Measurements from ENCODE around the gene MRPS27. TPM values are rescaled to one million over a fixed set of nuclear protein-coding genes. Genes with fewer than 3 reads are reported as not detected.
A peak's percentile ranks its signal among the peaks of the same experiment; 100 is the strongest.

MRPS27 gene
- polyA plus RNA-seq, 2 of the 4 experiments (the other 2 are of a cell fraction) = 81.0 to 141 TPM

DNA sequence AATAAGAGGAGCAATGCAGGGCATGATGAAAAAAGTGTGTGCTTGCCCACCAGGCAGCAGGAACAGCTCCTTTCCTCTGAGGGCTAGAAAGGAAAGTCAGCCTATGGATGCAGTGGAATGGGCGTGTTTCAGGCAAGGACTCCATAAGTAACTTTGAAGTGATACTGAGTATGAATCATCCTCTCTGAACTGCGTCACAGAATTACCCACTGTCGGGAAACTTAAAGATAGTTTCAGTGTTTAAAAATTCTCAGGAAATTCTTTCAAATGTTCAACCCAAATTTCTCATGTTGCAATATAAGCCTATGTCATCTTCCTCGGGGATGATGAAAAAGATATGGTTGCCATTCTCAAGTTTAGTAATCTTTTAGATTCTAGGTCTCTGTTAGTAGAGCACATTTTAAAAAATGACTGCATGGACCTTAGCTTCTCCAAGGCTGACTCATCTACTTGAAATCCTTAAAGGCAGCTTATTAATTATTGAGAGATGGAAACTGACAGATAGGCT is 27.8 kb upstream of the MRPS27 start (continued):
- TF ChIP-seq, protein P1, sequence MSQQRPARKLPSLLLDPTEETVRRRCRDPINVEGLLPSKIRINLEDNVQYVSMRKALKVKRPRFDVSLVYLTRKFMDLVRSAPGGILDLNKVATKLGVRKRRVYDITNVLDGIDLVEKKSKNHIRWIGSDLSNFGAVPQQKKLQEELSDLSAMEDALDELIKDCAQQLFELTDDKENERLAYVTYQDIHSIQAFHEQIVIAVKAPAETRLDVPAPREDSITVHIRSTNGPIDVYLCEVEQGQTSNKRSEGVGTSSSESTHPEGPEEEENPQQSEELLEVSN (IDR thresholded peaks at IDR 0.05; ENCODE audit: borderline replicate concordance, low read depth) = no peak
- TF ChIP-seq, protein P2, sequence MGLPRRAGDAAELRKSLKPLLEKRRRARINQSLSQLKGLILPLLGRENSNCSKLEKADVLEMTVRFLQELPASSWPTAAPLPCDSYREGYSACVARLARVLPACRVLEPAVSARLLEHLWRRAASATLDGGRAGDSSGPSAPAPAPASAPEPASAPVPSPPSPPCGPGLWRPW (IDR thresholded peaks at IDR 0.05) = peak; percentile 87
- TF ChIP-seq RAD21 (conservative IDR thresholded peaks at IDR 0.05 in 1 of 2, IDR thresholded peaks at IDR 0.05 in 1 of 2) = peak in 1 of 2 experiments; percentile 8; a peak in 1 of 5 replicates
- TF ChIP-seq CHD2 (IDR thresholded peaks at IDR 0.05; ENCODE audit: low read length, partially characterized antibody) = no peak
- no peak for TF ChIP-seq POLR2AphosphoS2 (conservative IDR thresholded peaks at IDR 0.05; ENCODE audit: low read length)
- TF ChIP-seq MAZ (IDR thresholded peaks at IDR 0.05; ENCODE audit: borderline replicate concordance, low read depth, low read length) = no peak
- peak; percentile 92 for TF ChIP-seq FOSL2 (IDR thresholded peaks at IDR 0.05)
- TF ChIP-seq FOSL2 (CRISPR knock-in tag; IDR thresholded peaks at IDR 0.05) = peak; percentile 85
- no peak for TF ChIP-seq NFE2L2 (conservative IDR thresholded peaks at IDR 0.05; ENCODE audit: low read length)
- TF ChIP-seq, protein P3, sequence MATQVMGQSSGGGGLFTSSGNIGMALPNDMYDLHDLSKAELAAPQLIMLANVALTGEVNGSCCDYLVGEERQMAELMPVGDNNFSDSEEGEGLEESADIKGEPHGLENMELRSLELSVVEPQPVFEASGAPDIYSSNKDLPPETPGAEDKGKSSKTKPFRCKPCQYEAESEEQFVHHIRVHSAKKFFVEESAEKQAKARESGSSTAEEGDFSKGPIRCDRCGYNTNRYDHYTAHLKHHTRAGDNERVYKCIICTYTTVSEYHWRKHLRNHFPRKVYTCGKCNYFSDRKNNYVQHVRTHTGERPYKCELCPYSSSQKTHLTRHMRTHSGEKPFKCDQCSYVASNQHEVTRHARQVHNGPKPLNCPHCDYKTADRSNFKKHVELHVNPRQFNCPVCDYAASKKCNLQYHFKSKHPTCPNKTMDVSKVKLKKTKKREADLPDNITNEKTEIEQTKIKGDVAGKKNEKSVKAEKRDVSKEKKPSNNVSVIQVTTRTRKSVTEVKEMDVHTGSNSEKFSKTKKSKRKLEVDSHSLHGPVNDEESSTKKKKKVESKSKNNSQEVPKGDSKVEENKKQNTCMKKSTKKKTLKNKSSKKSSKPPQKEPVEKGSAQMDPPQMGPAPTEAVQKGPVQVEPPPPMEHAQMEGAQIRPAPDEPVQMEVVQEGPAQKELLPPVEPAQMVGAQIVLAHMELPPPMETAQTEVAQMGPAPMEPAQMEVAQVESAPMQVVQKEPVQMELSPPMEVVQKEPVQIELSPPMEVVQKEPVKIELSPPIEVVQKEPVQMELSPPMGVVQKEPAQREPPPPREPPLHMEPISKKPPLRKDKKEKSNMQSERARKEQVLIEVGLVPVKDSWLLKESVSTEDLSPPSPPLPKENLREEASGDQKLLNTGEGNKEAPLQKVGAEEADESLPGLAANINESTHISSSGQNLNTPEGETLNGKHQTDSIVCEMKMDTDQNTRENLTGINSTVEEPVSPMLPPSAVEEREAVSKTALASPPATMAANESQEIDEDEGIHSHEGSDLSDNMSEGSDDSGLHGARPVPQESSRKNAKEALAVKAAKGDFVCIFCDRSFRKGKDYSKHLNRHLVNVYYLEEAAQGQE (IDR thresholded peaks at IDR 0.05) = no peak
- no peak for TF ChIP-seq CBX2 (IDR thresholded peaks at IDR 0.05; ENCODE audit: borderline replicate concordance, low read depth)
- no peak for TF ChIP-seq TFCP2L1 (CRISPR knock-in tag; IDR thresholded peaks at IDR 0.05)
- no peak for TF ChIP-seq HOXA7 (CRISPR knock-in tag; IDR thresholded peaks at IDR 0.05)
- TF ChIP-seq, protein P4, sequence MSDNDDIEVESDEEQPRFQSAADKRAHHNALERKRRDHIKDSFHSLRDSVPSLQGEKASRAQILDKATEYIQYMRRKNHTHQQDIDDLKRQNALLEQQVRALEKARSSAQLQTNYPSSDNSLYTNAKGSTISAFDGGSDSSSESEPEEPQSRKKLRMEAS (IDR thresholded peaks at IDR 0.05) = peak; percentile 61
- TF ChIP-seq, protein P5, sequence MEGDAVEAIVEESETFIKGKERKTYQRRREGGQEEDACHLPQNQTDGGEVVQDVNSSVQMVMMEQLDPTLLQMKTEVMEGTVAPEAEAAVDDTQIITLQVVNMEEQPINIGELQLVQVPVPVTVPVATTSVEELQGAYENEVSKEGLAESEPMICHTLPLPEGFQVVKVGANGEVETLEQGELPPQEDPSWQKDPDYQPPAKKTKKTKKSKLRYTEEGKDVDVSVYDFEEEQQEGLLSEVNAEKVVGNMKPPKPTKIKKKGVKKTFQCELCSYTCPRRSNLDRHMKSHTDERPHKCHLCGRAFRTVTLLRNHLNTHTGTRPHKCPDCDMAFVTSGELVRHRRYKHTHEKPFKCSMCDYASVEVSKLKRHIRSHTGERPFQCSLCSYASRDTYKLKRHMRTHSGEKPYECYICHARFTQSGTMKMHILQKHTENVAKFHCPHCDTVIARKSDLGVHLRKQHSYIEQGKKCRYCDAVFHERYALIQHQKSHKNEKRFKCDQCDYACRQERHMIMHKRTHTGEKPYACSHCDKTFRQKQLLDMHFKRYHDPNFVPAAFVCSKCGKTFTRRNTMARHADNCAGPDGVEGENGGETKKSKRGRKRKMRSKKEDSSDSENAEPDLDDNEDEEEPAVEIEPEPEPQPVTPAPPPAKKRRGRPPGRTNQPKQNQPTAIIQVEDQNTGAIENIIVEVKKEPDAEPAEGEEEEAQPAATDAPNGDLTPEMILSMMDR (IDR thresholded peaks at IDR 0.05) = no peak
- no peak for TF ChIP-seq EHMT2 (IDR thresholded peaks at IDR 0.05; ENCODE audit: low read depth)
- TF ChIP-seq, protein P6, sequence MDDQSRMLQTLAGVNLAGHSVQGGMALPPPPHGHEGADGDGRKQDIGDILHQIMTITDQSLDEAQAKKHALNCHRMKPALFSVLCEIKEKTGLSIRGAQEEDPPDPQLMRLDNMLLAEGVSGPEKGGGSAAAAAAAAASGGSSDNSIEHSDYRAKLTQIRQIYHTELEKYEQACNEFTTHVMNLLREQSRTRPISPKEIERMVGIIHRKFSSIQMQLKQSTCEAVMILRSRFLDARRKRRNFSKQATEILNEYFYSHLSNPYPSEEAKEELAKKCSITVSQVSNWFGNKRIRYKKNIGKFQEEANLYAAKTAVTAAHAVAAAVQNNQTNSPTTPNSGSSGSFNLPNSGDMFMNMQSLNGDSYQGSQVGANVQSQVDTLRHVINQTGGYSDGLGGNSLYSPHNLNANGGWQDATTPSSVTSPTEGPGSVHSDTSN (IDR thresholded peaks at IDR 0.05) = no peak
- TF ChIP-seq, protein P7, sequence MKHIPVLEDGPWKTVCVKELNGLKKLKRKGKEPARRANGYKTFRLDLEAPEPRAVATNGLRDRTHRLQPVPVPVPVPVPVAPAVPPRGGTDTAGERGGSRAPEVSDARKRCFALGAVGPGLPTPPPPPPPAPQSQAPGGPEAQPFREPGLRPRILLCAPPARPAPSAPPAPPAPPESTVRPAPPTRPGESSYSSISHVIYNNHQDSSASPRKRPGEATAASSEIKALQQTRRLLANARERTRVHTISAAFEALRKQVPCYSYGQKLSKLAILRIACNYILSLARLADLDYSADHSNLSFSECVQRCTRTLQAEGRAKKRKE (CRISPR knock-in tag; IDR thresholded peaks at IDR 0.05; ENCODE audit: low read depth) = no peak
- TF ChIP-seq CEBPB (IDR thresholded peaks at IDR 0.05) = peak; percentile 93 to 96
- TF ChIP-seq SREBF2 (IDR thresholded peaks at IDR 0.05) = no peak
- TF ChIP-seq TP53 (CRISPR knock-in tag; IDR thresholded peaks at IDR 0.05) = no peak
- no peak for TF ChIP-seq MAFK (IDR thresholded peaks at IDR 0.05; ENCODE audit: partially characterized antibody)
- TF ChIP-seq, protein P8, sequence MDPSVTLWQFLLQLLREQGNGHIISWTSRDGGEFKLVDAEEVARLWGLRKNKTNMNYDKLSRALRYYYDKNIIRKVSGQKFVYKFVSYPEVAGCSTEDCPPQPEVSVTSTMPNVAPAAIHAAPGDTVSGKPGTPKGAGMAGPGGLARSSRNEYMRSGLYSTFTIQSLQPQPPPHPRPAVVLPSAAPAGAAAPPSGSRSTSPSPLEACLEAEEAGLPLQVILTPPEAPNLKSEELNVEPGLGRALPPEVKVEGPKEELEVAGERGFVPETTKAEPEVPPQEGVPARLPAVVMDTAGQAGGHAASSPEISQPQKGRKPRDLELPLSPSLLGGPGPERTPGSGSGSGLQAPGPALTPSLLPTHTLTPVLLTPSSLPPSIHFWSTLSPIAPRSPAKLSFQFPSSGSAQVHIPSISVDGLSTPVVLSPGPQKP (IDR thresholded peaks at IDR 0.05; ENCODE audit: low read depth, low read length) = no peak
- no peak for TF ChIP-seq RFX5 (IDR thresholded peaks at IDR 0.05)
- TF ChIP-seq CBX8 (IDR thresholded peaks at IDR 0.05) = no peak
- no peak for TF ChIP-seq FOSB (CRISPR knock-in tag; IDR thresholded peaks at IDR 0.05)
- no peak for TF ChIP-seq HEYL (CRISPR knock-in tag; IDR thresholded peaks at IDR 0.05)
- TF ChIP-seq POLR2A (IDR thresholded peaks at IDR 0.05; ENCODE audit: low read length) = no peak
- peak; percentile 91 to 97 for TF ChIP-seq EP300 (IDR thresholded peaks at IDR 0.05)
- TF ChIP-seq, protein P9, sequence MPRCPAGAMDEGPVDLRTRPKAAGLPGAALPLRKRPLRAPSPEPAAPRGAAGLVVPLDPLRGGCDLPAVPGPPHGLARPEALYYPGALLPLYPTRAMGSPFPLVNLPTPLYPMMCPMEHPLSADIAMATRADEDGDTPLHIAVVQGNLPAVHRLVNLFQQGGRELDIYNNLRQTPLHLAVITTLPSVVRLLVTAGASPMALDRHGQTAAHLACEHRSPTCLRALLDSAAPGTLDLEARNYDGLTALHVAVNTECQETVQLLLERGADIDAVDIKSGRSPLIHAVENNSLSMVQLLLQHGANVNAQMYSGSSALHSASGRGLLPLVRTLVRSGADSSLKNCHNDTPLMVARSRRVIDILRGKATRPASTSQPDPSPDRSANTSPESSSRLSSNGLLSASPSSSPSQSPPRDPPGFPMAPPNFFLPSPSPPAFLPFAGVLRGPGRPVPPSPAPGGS (IDR thresholded peaks at IDR 0.05) = peak; percentile 92; the same call in 2 of the 3 replicates
- no peak for TF ChIP-seq ZFP36 (IDR thresholded peaks at IDR 0.05; ENCODE audit: borderline replicate concordance, partially characterized antibody)
- no peak for TF ChIP-seq ZSCAN20 (CRISPR knock-in tag; IDR thresholded peaks at IDR 0.05)
